HG03575 (cell line): ENCODE data around the gene OSBPL2.

ENCODE experiments used
- ATAC-seq: cut with Tn5 transposase; IDR thresholded peaks from one replicate; pipeline ENCODE4 v1.9.1; 2021; ENCODE audit not compliant: unreplicated experiment, insufficient number of reproducible peaks, low FRiP score; ENCODE audit errors: extremely low read depth

The OSBPL2 gene

DNA sequence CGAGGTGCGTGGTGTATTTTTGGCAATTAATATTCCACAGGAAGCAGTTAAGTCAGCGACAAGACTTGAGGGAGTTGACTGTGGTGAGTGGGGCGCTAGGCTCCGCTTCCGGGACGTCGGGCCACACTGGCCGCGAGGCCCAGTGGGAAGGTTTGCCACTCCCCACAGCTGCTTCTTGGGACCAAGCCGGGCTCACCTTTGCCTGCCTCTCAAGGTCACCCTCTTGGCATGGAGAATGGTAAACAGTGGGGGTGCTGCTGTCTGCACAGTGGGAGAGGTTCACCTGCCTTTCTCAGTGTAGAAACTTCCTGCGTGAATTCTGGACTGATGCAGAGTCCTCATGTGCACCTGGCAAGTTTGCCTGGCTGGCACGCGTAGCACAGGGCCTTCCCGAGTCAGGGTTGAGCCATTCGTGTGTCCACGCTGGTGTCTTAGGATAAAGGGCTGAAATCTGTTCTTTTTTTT is 6.4 kb downstream of the OSBPL2 start:
- ATAC-seq: no peak

DNA sequence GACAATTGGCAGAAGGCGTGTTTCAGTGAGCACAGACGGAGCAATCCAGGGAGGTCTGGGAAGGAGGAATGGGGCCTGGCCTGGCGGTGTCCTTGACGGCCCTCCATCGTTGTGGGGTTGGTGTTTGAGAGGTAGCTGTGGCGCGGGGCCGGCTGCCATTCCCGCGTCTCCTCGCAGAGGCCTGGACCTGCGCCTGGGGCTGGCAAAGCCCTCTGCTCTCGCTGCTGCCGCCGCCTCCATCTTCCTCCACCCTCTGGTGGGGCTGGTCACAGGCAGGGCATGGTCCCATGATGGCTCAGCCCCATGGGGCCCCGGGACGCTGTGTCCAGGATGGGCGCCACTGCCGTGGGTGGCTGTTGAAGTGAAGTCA is 7.6 kb downstream of the OSBPL2 start:
- no peak for ATAC-seq

DNA sequence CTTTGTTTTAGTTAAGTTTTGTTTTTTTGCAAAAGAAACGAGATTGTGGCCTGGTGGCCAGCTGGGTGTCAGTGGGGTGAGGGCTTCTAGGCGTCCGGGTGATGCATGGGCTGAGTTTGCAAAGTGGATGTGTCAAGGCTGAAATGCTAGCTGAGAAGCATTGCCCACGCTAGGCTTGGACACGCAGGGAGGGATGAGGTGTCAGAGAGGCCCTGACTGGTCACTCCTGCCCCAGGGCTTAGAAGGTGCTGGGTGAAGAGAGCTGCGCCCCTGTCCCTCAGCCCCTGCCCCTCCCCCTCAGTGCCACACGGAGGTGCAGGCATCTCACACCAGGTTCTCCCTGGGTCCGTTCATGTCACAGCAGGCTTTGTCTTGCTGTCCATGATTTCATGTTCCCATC is 8.1 kb downstream of the OSBPL2 start:
- no peak for ATAC-seq

DNA sequence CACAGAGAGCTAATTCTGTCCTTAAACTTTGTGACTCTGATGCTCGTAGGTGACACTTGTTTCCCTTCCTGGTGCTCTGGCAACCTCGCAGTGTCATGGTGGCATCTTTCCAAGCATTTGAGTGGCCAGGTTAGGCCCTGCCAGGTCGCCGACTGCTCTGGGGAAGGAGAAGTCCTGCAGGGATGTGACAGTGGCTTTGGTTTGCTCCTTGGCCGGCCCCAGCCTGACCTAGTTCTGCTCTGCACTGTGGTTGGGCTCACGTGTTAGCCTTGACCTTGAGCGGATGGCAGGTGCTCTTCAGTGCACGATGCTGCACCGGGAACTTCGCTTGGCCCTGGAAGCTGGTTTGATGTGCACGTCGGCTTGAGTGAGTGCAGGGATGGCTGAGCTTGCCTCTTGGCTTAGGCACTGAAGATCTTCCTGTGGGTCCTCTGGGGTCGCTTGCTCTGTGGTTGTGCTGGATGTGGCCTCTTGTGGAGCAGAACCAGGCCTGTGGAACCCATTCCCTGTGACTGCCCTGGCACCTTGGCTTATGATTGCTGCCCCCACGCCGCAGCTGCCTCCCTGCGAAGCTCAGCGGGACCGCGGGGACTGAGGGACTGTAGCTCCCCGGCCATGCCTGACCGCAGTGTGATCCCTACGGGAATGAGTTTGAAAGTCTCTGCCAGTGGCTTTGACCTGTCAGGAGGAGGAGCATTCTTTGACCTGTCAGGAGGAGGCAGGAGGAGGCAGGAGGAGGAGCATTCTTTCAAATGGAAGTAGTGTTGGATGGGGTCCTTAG is 8.7 kb downstream of the OSBPL2 start:
- no peak for ATAC-seq

DNA sequence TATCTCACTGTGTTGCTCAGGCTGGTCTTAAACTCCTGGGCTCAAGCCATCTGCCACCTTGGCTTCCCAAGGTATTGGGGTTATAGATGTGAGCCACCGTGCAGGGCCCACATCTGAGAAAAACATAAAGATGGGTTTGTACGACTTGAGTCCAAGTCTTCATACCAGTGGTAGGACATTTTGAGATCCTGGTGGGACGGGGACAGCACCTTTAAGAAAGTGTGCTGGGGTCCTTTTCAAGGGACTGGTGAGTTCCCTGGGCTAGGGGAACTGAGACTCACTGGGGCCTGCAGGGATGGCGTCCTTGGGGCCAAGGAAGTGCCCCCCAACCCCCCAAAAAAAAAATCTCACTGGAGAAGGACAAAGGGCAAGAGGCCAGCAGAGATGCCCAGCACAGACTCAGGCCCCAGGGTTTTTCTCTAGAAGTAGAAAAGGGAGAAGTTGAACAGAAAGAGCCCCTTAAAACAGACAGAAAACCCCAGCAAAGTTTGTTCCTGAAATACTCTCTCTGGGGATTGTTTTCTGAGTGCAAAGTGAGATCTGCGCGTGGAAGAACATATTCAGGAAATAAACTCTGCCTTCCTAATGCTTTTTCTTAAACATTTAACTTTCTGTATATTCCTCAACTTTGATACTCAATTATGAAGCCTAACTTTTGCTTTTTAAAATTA is 10.7 kb downstream of the OSBPL2 start:
- no peak for ATAC-seq

DNA sequence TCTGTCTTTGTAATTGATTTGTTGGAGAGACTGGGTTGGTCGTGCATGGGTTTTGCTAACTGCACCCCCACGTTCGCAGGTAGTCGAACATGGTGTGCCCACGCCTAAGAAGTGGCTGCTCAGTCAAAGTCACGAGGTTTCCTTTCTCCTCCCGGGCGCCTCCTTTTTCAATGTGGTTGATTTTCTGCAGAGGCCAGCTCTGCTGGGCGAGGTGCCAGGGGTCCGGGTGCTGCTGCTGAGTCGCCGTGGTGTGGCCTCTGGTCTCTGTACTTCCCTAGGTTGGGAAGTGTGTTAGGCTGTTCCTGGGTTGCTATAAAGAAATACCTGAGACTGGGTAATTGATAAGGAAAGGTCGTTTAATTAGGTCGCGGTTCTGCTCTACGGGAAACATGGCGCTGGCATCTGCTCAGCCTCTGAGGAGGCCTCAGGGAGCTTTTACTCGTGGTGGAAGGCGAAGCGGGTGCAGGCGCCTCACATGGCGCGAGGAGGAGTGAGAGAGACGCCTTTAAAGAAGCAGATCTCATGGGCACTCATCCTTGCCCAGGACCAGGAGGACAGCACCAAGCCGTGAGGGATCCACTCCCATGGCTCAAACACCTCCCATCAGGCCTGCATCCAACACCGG is 14.1 kb downstream of the OSBPL2 start:
- ATAC-seq: no peak

DNA sequence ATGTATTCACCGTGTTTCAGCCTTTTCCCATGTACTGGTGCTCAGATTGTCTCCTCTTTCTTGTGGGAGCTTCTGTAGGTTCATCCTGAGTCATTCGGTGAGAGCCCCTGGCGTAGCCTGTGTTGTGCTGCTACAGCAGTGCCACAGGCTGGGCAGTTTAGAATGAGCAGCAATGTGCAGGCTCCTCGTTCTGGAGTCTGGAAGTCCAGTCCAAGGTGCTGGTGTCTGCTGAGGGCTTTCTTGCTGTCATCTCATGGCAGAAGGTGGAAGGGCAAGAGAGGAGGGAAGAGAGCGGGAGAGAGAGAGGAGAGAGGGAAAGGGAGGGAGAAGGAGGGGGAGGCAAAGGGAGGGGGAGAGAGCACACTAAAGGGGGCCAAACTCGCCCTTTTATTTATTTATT is 15.1 kb downstream of the OSBPL2 start:
- no peak for ATAC-seq

DNA sequence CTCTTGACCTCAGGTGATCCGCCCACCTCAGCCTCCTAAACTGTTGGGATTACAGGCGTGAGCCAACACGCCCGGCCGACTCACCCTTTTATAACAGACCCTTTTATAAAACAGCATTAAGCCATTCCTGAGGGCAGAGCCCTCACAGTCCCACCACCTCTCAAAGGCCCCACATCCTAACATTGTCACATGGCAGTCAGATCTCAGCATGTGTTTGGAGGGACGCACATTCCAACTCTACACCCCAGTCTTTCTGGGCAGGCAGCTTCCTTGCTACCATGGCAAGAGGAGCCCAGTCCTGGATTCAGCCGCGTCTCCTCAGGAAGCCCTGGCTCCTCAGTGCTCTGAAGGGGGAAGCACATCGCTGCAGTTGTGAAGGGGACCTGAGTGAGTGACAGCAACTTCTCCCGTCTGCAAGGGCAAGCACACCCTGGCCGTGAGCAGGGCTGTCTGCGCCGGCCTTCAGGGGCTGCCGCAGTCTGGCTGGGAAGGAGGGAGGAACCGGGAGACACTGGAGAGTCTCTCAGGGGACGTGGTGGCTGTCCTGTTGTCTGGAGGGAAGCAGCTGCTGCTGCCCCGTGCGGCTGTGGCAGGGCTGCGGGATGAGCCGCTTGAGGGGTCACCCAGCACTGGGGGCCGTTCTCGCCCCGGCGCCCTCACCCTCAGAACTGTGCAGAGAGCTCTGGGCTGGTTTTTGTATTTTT is 15.9 kb downstream of the OSBPL2 start:
- no peak for ATAC-seq

DNA sequence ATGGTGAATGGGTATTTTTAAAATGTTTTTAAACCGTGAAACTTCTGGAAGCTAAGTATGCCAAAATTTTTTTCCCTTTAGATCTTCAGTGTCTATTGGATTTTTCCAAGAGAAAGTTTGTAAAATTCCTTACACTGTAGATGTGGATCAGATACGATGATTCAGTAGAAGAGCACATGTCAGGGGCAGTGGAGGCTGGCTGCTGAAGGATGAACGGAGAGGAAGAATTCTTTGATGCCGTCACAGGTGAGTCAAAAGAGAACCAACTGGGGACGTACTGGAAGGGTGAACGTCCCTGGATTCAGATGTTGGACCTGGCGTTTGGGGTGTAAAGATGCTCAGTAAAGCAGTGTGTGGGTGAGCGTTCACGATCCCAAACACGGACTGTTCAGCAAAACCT is 17.7 kb downstream of the OSBPL2 start:
- no peak for ATAC-seq

DNA sequence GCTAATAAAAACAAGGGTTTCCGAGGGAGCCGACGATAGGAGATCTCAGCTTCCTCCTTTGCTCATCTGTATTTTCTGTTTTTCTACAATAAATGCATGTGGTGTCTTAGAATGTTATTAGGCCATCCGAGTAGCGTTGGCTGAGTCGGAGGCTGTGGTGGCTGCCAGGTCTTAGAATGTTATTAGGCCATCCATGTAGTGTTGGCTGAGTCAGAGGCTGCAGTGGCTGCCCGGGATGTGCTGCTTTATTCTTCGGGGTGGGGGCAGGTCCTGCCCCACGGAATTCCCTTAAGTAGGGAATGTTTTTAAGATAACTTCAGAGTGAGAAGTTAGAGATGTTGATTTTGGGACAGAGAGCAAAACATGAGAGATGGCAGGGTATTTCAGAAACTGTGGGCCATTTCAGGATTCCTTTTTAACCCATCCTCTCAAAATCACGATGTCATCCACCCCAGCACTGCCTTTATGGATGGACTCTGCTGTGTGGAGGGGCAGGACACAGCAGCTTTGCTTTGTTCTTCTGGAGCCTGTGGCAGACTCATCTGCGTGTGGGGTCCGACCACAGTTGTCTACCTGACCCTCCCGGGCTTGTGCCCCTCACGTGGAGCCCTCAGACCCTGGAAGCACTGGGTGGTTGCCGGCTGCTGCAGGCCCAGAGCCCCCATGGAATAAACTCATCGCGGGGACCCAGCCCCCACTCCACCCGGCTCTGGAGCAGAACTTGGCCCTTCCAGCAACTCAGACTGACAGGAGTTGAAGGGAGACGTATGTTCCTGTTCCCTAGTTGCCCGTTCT is 20.4 kb downstream of the OSBPL2 start:
- ATAC-seq: no peak

DNA sequence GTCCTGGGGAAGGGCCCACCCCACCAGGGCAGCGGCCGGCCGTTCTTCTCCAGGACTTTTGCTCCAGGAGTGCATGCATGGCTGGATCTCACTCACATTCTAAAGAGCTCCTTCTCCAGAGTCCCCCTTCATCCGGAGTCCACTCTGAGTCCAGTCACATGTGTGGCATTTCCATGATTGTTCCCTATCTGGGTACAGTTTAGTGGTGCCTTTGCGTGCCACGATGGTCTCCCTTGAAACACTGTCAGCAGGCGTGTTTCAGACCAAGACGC is 20.9 kb downstream of the OSBPL2 start:
- no peak for ATAC-seq

DNA sequence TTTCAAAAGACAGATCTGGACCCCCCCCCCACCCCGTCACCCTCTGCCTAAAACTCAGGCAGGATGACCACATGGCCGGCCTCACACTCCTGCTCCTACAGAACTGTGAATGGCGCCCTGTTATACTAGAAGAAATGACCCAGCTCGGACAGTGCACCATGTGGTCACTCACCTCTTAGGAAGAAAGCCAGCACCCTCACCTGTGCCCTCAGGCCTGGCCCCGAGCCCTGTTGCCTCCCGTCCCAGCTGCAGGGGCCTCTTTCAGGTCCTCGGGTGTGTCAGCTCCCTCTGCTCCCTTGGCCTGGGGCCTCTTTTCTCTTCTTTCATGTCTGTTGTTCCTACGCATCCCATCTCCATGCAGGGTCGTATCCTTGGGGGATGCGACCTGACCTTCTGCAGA is 23.7 kb downstream of the OSBPL2 start:
- ATAC-seq: no peak

DNA sequence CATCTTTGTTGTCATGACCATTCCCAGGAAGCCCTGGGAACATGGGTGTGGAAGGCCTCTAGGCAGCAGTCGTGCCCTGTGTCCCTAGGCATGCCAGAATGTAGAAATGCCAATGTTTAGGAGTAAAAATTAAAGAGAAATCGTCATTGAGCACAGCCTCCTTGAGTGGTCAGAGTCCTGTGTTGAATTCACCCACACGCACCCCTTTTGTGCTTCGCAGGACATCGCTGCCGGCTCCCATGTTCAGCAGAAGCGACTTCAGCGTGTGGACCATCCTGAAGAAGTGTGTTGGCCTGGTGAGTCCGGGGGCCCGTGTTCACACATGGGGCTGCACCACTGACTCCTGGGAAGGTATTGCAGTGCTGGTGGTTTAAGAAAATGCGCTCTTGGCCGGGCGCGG is 25.1 kb downstream of the OSBPL2 start:
- no peak for ATAC-seq

DNA sequence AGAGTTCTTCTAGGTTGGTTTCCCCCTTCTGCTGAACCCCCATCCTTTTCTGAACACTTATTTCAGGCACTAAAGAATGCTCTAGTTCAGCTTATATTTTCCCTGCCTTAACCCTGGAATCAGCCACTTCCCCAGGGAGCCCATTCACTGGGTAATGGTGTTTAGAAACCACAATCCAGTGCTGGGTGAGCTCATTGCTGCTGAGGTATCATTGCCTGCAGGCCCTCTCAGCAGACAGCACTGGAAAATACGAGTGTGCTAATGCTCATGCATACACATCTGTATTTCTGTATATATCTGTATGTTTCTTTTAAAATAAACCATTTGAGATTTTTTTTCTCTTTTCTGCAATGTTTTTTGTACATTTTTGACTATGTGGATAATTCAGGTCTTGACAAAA is 27.0 kb downstream of the OSBPL2 start:
- ATAC-seq: no peak

DNA sequence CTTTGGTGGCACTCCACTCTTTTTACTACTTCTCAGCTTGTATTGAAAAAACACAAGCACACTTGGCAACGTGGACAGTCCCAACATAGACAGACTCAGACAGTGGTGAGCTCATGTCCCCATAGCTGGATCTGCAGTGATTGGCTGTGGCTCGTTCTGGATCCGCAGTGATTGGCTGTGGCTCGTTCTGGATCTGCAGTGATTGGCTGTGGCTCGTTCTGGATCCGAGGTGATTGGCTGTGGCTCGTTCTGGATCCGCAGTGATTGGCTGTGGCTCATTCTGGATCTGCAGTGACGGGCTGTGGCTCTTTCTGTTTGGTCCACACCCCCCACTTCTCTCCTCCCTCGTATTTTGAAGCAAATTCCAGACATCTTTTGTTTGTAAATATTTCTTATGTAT is 28.0 kb downstream of the OSBPL2 start:
- no peak for ATAC-seq

DNA sequence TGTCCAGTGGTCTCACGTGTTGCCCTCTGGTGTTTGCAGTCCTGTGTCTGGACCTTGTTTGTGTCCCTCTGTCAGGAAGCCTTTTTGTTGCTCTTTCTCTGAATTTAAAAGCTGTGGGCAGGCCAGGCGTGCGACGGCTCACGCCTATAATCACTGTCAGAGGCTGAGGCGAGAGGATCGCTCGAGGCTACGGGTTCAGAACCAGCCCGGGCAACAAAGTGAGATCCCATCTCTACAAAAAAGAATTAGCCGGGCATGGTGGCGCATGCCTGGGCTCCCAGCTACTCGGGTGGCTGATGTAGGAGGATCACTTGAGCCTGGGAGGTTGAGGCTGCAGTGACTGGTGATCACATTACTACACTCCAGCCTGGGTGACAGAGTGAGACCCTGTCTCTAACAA is 28.5 kb downstream of the OSBPL2 start:
- no peak for ATAC-seq

DNA sequence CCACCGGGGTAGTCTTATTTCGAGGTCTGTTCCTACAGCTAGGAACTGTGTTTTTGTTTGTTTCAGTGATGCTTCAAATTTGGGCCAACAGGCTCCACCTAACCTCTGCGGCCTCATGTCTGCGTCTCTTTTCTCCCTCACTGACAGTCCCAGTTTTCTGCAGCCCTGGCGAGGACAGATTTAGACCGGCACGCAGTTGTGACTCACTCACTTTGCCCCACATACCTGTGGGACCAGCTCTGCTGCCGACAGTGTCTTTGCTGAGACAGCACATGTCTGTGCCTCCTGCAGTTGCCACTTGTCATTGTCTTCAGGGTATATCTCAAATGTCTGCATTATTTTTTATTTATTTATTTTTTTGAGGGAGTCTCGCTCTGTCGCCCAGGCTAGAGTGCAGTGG is 29.2 kb downstream of the OSBPL2 start:
- ATAC-seq: no peak

DNA sequence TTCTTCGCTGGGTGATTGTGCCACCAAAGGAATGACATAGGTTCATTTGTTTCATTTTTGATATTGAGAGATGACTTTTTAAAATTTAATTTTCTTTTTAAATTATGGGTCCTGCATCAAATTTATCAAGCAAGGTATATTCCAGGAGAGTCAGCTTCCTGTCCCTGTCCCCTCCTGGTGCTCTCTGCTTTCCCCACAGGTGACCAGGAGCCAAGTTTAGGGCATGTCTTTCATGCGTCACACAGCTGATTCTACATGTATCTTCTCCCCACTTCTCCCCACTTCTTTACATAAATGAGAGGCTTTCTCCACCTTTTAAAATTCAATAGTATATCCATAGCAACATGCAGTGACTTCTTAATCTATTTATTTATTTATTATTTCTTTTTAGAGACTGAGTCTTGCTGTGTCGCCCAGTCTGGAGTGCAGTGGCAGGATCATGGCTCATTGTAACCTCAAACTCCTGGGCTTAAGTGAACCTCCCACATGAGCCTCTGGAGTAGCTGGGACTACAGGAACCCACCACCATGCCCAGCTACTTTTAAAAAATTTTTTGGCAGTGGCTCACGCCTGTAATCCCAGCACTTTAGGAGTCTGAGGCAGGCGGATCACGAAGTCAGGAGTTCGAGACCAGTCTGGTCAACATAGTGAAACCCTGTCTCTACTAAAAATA is 30.0 kb downstream of the OSBPL2 start:
- no peak for ATAC-seq

DNA sequence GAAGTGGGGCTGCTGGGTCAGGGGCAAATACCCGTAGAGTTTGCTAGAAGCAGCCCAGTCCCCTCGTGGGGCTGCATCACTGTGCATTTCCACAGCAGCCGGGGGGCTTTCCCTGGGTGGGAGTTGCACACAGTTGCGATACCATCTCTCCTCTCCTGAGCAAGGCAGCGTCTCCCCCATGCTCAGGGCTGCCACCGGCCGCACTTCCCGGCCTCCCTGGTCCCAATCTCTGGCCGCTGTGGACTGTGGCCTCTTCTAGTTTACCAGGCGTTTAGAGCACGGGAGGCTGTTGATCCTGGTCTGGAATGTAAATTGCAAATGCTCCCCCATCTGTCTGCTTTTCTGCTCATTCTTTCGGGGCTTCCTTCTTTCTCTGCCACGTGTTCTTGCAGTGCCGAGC is 31.1 kb downstream of the OSBPL2 start:
- ATAC-seq: no peak
